GM12878 (cell line): ENCODE results near the gene FAM221B. TPM values are rescaled to one million over a fixed set of nuclear protein-coding genes. Genes with fewer than 3 reads are reported as not detected.

Experiments
- ATAC-seq: fragments of 200-7000 bp; cut with Tn5 transposase; 3 replicates; pipeline ENCODE4 v1.9.1; 2020; ENCODE audit warnings: mild to moderate bottlenecking, moderate library complexity
- BruUV-seq: library from RNA; stranded (reverse); fragments of 400-500 nt; replicated peaks from 2 replicates; lab custom pipeline; 2021; lab: Mats Ljungman, UMichigan
- CTCF ChIA-PET: fragments of 300-600 bp; sonication (Branson Sonifier 250); formaldehyde crosslinking; extraction: SDS; loops from one replicate; lab custom pipeline; 2021; ENCODE audit warnings: inconsistent platforms; lab: Yijun Ruan, JAX
- POLR2A ChIA-PET: fragments of 350-600 bp; formaldehyde crosslinking; extraction: SDS; loops from one replicate; lab custom pipeline; 2021; ENCODE audit warnings: inconsistent platforms; lab: Charles Lee
- RAD21 ChIA-PET: fragments of 300-600 bp; sonication (Branson Sonifier 250); formaldehyde crosslinking; loops from one replicate; lab custom pipeline; 2023; ENCODE audit warnings: antibody characterized with exemption; ENCODE audit not compliant: unreplicated experiment; lab: Charles Lee
- SMC1A ChIA-PET: fragments of 300-600 bp; sonication (Branson Sonifier 250); formaldehyde crosslinking; loops from one replicate; lab custom pipeline; 2023; ENCODE audit not compliant: unreplicated experiment, uncharacterized antibody; lab: Charles Lee
- DNase-seq: peaks from one replicate; pipeline ENCODE4 v3.0.0-alpha.2; 2011; ENCODE audit warnings: low read depth, low spot score
- FAIRE-seq: peaks from 3 replicates; lab custom pipeline; 2011; peaks lifted over from hg19 to GRCh38; lab: Jason Lieb, UNC
- H2AFZ ChIP-seq: 2 replicates; pipeline ENCODE4 v1.6.0; 2011; ENCODE audit warnings: low read depth, low read length, control low read depth; ENCODE audit not compliant: control insufficient read depth
- H3K27ac ChIP-seq: 2 replicates; pipeline ENCODE4 v1.5.1; 2011; ENCODE audit warnings: control low read depth; ENCODE audit not compliant: control insufficient read depth, insufficient read depth
- H3K27me3 ChIP-seq, 2 experiments: replicated peaks in 1 of 2; 2 replicates each; pipeline versions ENCODE4 v1.6.0 to v1.6.1; 2011; ENCODE audit warnings: low read length in 1 of 2; ENCODE audit not compliant: control insufficient read depth in 2 of 2, insufficient read depth in 2 of 2
- H3K36me3 ChIP-seq, 2 experiments: 2 replicates each; pipeline ENCODE4 v1.5.1; 2011; ENCODE audit warnings: low read length in 1 of 2; ENCODE audit not compliant: control insufficient read depth in 2 of 2, insufficient read depth in 2 of 2
- H3K4me1 ChIP-seq: 2 replicates; pipeline ENCODE4 v1.6.1; 2011; ENCODE audit warnings: mild to moderate bottlenecking, low read length, moderate library complexity, mixed read lengths; ENCODE audit not compliant: control insufficient read depth, insufficient read depth
- H3K4me2 ChIP-seq: 2 replicates; pipeline ENCODE4 v1.6.0; 2011; ENCODE audit warnings: control low read depth; ENCODE audit not compliant: control insufficient read depth, insufficient read depth
- H3K4me3 ChIP-seq: fragments of 200-600 bp; sonication (generic); 2 replicates; pipeline ENCODE4 v1.5.1; 2016
- H3K79me2 ChIP-seq: 2 replicates; pipeline ENCODE4 v1.6.0; 2011; ENCODE audit warnings: low read length; ENCODE audit not compliant: control insufficient read depth, insufficient read depth
- H3K9ac ChIP-seq: 2 replicates; pipeline ENCODE4 v1.8.0; 2011; ENCODE audit warnings: low read length, control low read depth, mixed read lengths; ENCODE audit not compliant: control insufficient read depth, insufficient read depth
- H3K9me3 ChIP-seq: replicated peaks from 3 replicates; pipeline ENCODE4 v1.5.1; 2011; ENCODE audit warnings: mild to moderate bottlenecking, low read length; ENCODE audit not compliant: control insufficient read depth, insufficient read depth
- H4K20me1 ChIP-seq: 2 replicates; pipeline ENCODE4 v1.6.0; 2011; ENCODE audit not compliant: control insufficient read depth, insufficient read depth
- ASH2L ChIP-seq: fragments of 300-600, 200-600 bp; sonication (generic); IDR thresholded peaks from 2 replicates; pipeline ENCODE4 v1.6.1; 2017; ENCODE audit warnings: low read depth, mild to moderate bottlenecking, borderline replicate concordance
- ETV6 ChIP-seq, 2 experiments: fragments of 450-650 bp in 1 of 2; IDR thresholded peaks in 1 of 2; conservative IDR thresholded peaks in 1 of 2; 2 replicates each; pipeline ENCODE4 v1.6.1; 2014; ENCODE audit warnings: antibody characterized with exemption in 1 of 2, borderline replicate concordance in 1 of 2, low read depth in 1 of 2, mild to moderate bottlenecking in 1 of 2, moderate library complexity in 1 of 2
- IKZF2 ChIP-seq, 2 experiments: fragments of 450-650 bp; IDR thresholded peaks; 2 replicates each; pipeline ENCODE4 v1.6.1; 2017; ENCODE audit warnings: mild to moderate bottlenecking in 2 of 2, moderate library complexity in 2 of 2
- LARP7 ChIP-seq: fragments of 450-650 bp; IDR thresholded peaks from 2 replicates; pipeline ENCODE4 v1.6.1; 2017; ENCODE audit warnings: mild to moderate bottlenecking
- SIN3A ChIP-seq: IDR thresholded peaks from 2 replicates; pipeline ENCODE4 v1.6.1; 2012; ENCODE audit warnings: low read depth, low read length, improper control_type of control experiment
- ZNF622 ChIP-seq: fragments of 450-650 bp; IDR thresholded peaks from 2 replicates; pipeline ENCODE4 v1.6.1; 2017; ENCODE audit warnings: mild to moderate bottlenecking, inconsistent platforms
- WGBS: methylation state at CpG from one replicate; pipeline ENCODE4 v1.1.6; 2016; ENCODE audit warnings: low lambda C conversion rate; ENCODE audit not compliant: insufficient replicate concordance, insufficient coverage; ENCODE audit errors: missing lambda C conversion rate; 5-methylcytosine and 5-hydroxymethylcytosine counted together
- in situ Hi-C: fragments of 300-500 bp; cut with MboI; formaldehyde crosslinking; loops from 9 replicates; pipeline ENCODE4 v1.14.3; 2018; ENCODE audit warnings: mixed read lengths
- intact Hi-C: fragments of 100-400 bp; cut with micrococcal nuclease; formaldehyde crosslinking; loops from one replicate; pipeline ENCODE4 v1.14.2; 2022; ENCODE audit not compliant: unreplicated experiment
- polyA plus RNA-seq, 11 experiments: library from polyadenylated mRNA; depleted of rRNA in 4 of 11; unstranded in 6 of 11; stranded (reverse) in 5 of 11; fragments of >200 nt; fragmentation: Nextera tagmentation in 4 of 11; fragmentation: Illumina TruSeq in 1 of 11; extraction: Ambion mirVana in 4 of 11; extraction: Trizol in 1 of 11; gene quantifications; 1 replicate in 1 of 11; 2 replicates in 10 of 11; pipeline versions ENCODE4 v1.2.1 to v1.2.3, GENCODE V29; 2011 to 2016; ENCODE audit warnings: inconsistent platforms in 2 of 11, missing spikeins in 2 of 11, low read depth in 1 of 11
- total RNA-seq, 4 experiments: library from RNA; depleted of rRNA in 3 of 4; stranded (reverse); fragments of >200 nt in 3 of 4; fragmentation: Illumina TruSeq in 1 of 4; extraction: Trizol in 1 of 4; gene quantifications; 2 replicates each; pipeline versions ENCODE4 v1.2.1 to v1.2.3, GENCODE V29; 2013 to 2021
- TF ChIP-seq, protein P1 (sequence below): fragments of 450-650 bp; IDR thresholded peaks from 2 replicates; pipeline ENCODE4 v1.6.1; 2017; ENCODE audit warnings: mild to moderate bottlenecking
- TF ChIP-seq, protein P2 (sequence below), 3 experiments: IDR thresholded peaks in 2 of 3; conservative IDR thresholded peaks in 1 of 3; 2 replicates each; pipeline ENCODE4 v1.5.1; 2011; ENCODE audit warnings: low read depth in 3 of 3, low read length in 3 of 3, mild to moderate bottlenecking in 3 of 3, control low read depth in 2 of 3, moderate library complexity in 2 of 3, inconsistent platforms in 1 of 3, mixed read lengths in 1 of 3; ENCODE audit not compliant: control insufficient read depth in 2 of 3, insufficient read depth in 1 of 3; ENCODE audit errors: extremely low read depth in 1 of 3

Gene FAM221B
- total and polyA plus RNA-seq, 10 of the 15 experiments (the other 5 are each of a cell fraction or from before 2014, with no cell fraction given), result 0.02 to 0.12 (median 0.04) TPM; not detected in 5

DNA sequence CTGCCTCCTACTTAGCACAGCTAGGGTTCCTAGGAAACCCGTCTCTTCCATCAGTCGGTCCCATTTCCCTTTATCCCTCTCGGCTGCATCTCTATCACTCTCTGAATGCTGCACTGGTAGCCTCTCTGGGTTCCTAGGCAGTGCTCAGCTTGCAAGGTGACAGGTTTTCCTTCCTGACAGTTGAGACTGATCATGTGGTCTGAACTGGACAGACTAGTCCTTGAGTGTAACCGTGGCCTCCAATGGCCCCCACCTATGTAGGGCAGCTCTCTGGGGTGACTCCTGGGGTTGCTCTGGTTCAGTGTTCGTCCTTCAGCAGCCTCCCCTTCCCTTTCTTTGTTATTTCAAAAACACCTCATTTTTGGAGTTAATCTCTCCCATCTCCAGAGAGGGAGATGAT lies 4.3 kb upstream of the FAM221B start:
- SMC1A ChIA-PET, result interaction anchor here (0.8 to 8.9 kb wide), 9 partner anchors 12 to 49 kb away, joined by 3 to 118 read pairs (median 4); partner anchors contain the start of gene SPAG8
- peaks cover 28% of the 10 kb centered on the region for H3K4me1 ChIP-seq
- no peaks in the 10 kb centered on the region for H3K27me3 ChIP-seq
- no TSS peak for BruUV-seq
- H3K9me3 ChIP-seq, result no peaks in the 10 kb centered on the region
- CTCF ChIA-PET, result interaction anchor here (0.7 to 7.8 kb wide), 10 partner anchors 11 to 186 kb away, joined by 3 to 59 read pairs (median 8); partner anchors contain the start of genes ARHGEF39, HINT2 and SPAG8
- TF ChIP-seq ZNF622, result no peak
- TF ChIP-seq, protein P1, sequence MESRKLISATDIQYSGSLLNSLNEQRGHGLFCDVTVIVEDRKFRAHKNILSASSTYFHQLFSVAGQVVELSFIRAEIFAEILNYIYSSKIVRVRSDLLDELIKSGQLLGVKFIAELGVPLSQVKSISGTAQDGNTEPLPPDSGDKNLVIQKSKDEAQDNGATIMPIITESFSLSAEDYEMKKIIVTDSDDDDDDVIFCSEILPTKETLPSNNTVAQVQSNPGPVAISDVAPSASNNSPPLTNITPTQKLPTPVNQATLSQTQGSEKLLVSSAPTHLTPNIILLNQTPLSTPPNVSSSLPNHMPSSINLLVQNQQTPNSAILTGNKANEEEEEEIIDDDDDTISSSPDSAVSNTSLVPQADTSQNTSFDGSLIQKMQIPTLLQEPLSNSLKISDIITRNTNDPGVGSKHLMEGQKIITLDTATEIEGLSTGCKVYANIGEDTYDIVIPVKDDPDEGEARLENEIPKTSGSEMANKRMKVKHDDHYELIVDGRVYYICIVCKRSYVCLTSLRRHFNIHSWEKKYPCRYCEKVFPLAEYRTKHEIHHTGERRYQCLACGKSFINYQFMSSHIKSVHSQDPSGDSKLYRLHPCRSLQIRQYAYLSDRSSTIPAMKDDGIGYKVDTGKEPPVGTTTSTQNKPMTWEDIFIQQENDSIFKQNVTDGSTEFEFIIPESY, result no peak
- POLR2A ChIA-PET, result interaction anchor here (1.1 to 6.2 kb wide), 2 partner anchors 12 to 70 kb away, joined by 4 to 80 read pairs; no protein-coding TSS in a partner anchor
- H3K36me3 ChIP-seq, result no peaks in the 10 kb centered on the region
- no peaks in the 10 kb centered on the region for H4K20me1 ChIP-seq
- H2AFZ ChIP-seq, result no peak overlapping the region
- no peak overlapping the region for H3K4me2 ChIP-seq
- DNase-seq (no peak), ATAC-seq (no peak), FAIRE-seq (no peak)
- in situ Hi-C loops (no loop called here), intact Hi-C loops (no loop called here)
- 86% methylated on average over 5 of the region's 5 CpGs for WGBS
- H3K79me2 ChIP-seq, result no peaks in the 10 kb centered on the region; the same call in 1 of the 2 replicates
- RAD21 ChIA-PET, result interaction anchor here (0.9 to 5.4 kb wide), 8 partner anchors 11 to 104 kb away, joined by 3 to 41 read pairs (median 4); partner anchors contain the start of genes HINT2 and SPAG8
- H3K27ac ChIP-seq, result no peak overlapping the region; the same call in 1 of the 2 replicates
- no peak overlapping the region for H3K9ac ChIP-seq
- H3K4me3 ChIP-seq, result no peak overlapping the region

DNA sequence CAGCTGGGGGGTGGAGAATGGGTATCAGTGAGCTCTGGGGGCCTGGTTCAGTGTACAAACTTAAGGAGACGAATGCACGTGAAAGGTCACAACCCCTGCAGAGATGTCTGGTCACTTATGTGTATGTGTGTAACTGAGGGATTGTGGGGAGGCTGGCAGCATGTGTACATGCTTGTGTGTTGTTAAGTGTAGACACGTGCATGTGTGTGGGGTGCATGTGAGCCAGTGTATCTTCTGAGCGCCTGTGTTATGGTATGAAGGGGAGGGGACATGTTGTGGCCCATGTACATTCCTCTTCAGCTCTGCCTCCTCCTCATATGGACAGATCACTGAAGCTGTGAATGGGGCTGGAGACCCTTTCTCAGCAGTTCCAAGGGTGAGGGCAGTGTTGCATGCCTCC lies 2.5 kb upstream of the FAM221B start:
- Histone ChIP-seq H3K9ac (no peak overlapping the region), H3K4me2 (no peak overlapping the region), H3K4me3 (no peak overlapping the region), H3K4me1 (peaks cover 28% of the 10 kb centered on the region), H3K27me3 (no peaks in the 10 kb centered on the region), H3K79me2 (no peaks in the 10 kb centered on the region; the same call in 1 of the 2 replicates), H3K9me3 (no peaks in the 10 kb centered on the region), H3K27ac (no peak overlapping the region), H4K20me1 (no peaks in the 10 kb centered on the region), H2AFZ (no peak overlapping the region), H3K36me3 (no peaks in the 10 kb centered on the region)
- ChIA-PET CTCF (interaction anchor here (0.6 to 7.8 kb wide), 5 partner anchors 12 to 50 kb away, joined by 3 to 59 read pairs (median 6); partner anchors contain the start of genes HINT2 and SPAG8), RAD21 (interaction anchor here (5.4 kb wide), 1 partner anchor 50 kb away, joined by 34 read pairs; no protein-coding TSS in a partner anchor), POLR2A (interaction anchor here (0.7 to 6.2 kb wide), 4 partner anchors 9 to 270 kb away, joined by 3 to 80 read pairs (median 3); no protein-coding TSS in a partner anchor), SMC1A (interaction anchor here (0.6 to 8.9 kb wide), 4 partner anchors 14 to 51 kb away, joined by 3 to 118 read pairs (median 6); no protein-coding TSS in a partner anchor)
- BruUV-seq, result no TSS peak
- ATAC-seq (no peak), DNase-seq (no peak), FAIRE-seq (no peak)
- 78% methylated on average over 4 of the region's 4 CpGs for WGBS
- intact Hi-C loops (no loop called here), in situ Hi-C loops (no loop called here)
- TF ChIP-seq SIN3A, result no peak
- TF ChIP-seq ASH2L, result no peak
- TF ChIP-seq ETV6 (conservative IDR thresholded peaks at IDR 0.05 in 1 of 2, IDR thresholded peaks at IDR 0.05 in 1 of 2; ENCODE audit: borderline replicate concordance in 1 of 2, low read depth in 1 of 2), result no peak
- no peak for TF ChIP-seq IKZF2 (IDR thresholded peaks at IDR 0.05)
- no peak for TF ChIP-seq LARP7
- TF ChIP-seq, protein P2, sequence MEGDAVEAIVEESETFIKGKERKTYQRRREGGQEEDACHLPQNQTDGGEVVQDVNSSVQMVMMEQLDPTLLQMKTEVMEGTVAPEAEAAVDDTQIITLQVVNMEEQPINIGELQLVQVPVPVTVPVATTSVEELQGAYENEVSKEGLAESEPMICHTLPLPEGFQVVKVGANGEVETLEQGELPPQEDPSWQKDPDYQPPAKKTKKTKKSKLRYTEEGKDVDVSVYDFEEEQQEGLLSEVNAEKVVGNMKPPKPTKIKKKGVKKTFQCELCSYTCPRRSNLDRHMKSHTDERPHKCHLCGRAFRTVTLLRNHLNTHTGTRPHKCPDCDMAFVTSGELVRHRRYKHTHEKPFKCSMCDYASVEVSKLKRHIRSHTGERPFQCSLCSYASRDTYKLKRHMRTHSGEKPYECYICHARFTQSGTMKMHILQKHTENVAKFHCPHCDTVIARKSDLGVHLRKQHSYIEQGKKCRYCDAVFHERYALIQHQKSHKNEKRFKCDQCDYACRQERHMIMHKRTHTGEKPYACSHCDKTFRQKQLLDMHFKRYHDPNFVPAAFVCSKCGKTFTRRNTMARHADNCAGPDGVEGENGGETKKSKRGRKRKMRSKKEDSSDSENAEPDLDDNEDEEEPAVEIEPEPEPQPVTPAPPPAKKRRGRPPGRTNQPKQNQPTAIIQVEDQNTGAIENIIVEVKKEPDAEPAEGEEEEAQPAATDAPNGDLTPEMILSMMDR (IDR thresholded peaks at IDR 0.05 in 2 of 3, conservative IDR thresholded peaks at IDR 0.05 in 1 of 3; ENCODE audit: control insufficient read depth in 2 of 3, extremely low read depth in 1 of 3, insufficient read depth in 1 of 3, low read depth in 3 of 3, low read length in 3 of 3), result no peak
